Suppressor macrophage treated with lipopolysaccharide for 4 hours (primary cell): ENCODE results near the gene ZNF592.

ENCODE experiments used
- DNase-seq: peaks from one replicate; pipeline ENCODE4 v3.0.0-alpha.2; 2020

ZNF592 gene

DNA sequence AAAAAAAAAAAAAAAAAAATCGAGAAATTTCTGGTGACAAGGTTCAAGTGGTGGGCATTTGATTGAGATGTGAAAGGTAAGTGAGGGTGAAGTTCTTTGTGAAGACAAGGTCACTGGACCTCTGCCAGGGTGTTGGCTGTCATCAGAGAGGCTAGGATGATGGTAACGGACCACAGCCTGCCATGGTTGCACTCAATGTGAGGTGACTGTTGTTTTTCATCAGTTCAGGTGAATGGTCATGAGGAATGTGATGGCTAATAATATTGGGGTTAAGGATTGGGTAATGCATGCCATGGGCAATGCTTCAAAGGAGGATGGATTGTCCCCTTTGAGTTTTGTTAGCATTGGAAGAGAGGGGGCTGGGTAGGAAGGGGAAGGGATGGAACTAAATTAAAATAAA, 64.5 kb downstream of the ZNF592 start:
- DNase-seq: no peak

- no peak for DNase-seq
These were observed 65.0 kb downstream of the ZNF592 start for GRCh38 chr15:84813435-84813834.

- DNase-seq: no peak
These were observed 65.5 kb downstream of the ZNF592 start for GRCh38 chr15:84813931-84814330.

DNA sequence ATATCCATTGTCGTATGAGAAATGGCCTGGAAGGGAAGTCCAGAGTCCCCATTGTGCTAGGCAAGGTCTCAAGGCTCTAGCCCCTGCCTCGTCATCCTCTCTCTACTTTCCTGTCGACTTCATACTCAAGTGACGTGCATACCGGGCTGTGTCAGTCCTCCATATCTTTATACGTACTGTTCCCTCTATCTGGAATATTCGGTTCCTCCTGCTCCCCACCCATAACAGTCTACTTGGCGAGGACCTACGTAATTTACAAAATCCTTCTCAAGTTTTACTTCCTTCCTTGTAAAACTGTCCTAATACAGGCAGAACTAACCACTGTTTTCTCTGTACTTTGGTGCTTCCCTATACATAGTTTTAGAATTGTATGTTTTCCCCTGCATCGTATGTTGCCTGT, 66.5 kb downstream of the ZNF592 start:
- DNase-seq: peak; percentile 63

- no peak for DNase-seq
These were observed 68.5 kb downstream of the ZNF592 start, which contains the start of gene ALPK3 for GRCh38 chr15:84816694-84817465. ALPK3 (plus strand) TSS chr15:84817356; CDS start chr15:84817453, 97 bp downstream.

DNA sequence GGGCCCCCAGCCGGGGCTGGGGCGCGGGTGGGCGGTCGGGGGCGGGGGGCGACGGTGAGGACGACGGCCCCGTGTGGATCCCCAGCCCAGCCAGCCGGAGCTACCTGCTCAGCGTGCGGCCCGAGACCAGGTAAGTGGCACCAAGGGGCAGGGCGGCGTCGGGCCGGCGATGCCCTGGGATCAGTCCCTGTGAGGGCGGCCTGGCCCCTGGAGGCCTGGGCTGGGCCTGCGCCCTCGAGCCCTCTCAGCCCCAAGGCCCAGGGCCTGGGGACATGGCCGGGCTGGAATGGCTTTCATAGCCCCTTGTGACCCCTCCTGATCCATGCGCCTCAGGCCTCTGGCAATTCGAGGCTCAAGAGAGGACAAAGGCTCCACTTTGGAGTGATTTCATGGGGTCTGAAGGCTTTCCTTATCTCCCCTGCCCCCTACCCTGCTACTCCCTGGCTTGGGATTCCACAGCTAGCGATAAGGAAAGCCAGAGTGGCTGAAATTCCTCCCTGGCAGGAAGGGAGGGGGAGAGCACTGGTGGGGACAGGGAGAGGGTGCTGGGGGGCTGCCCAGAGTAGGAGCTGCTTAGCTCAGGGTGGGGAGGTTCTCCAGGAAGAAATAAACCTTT, 69.2 kb downstream of the ZNF592 start:
- DNase-seq: no peak

DNA sequence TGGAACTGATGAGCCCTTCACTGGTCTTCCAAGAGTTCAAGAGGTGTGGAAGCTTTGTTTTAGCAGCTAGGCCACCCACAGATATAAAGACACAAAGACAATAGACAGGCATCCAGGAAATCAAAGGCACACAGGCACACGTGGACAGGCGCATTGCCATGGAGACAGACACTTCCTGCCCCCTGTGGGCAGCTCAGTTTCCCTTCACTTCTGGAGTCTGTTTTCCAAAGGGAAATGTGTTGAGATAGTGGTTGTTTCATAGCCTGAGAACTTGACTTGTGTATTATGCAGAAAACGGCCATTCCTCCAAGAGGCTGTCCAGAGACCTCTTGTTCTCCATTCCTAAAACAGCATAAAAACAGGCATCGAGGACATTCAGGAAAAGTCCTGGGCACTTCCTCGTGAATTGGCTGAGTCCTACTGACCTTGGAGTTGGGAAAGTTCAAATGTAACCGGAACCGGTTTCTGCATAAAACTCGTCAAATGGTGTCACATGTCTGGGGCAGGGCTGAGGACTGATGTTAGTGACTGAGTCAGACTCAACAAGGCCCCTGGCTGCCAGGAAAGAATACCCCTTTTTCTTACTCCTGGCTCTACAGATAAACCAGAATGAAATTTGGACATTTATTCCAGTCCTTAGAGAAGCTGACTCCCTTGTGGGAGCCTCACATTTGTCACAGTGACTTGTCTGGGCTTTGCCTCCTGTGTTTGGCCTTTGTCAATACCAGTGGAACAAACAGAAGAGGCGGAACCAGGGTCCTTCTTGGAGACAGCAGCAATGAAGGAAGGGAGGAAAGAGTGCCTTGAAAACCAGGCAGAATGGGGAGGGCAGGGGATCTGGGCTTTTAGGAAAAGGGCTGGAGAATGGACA, 70.1 kb downstream of the ZNF592 start:
- DNase-seq: no peak

- no peak for DNase-seq
These were observed 70.9 kb downstream of the ZNF592 start for GRCh38 chr15:84819291-84819768.

- DNase-seq: no peak
These were observed 71.4 kb downstream of the ZNF592 start for GRCh38 chr15:84819791-84820190.

GRCh38 chr15:84821501-84822021, 73.2 kb downstream of the ZNF592 start:
- DNase-seq: no peak

DNA sequence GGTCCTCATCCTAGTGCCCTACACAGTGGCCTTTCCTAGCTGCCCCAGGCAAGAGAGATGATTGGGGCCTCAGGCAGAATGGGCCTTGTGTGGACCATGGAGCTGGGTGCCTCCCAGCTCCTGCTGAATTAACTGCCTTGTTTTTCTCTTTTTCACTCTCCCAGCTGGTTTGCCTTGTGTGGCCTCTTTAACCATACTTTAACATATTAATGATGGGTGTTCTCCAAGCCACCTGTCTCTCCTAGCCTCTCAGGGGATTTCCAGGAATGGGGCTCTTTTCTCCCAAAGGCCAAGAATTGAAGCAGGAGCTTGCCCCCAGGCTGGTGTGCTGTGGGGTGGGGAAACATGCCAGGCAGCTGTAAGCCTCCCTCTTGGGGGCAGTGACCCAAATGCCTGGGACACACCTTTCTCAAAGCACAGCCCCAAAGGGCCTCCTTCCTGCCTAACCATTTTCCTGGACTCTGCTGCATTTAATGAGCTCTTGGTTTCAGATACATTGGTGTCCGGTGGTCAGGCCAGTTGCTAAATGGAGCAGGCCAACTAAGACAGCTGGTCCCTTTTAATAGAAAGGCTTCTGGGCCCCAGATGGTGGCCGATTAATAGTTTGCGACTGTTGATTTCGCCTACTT, 74.4 kb downstream of the ZNF592 start:
- no peak for DNase-seq

- DNase-seq: no peak
These were observed 75.0 kb downstream of the ZNF592 start for GRCh38 chr15:84823282-84823878.

DNA sequence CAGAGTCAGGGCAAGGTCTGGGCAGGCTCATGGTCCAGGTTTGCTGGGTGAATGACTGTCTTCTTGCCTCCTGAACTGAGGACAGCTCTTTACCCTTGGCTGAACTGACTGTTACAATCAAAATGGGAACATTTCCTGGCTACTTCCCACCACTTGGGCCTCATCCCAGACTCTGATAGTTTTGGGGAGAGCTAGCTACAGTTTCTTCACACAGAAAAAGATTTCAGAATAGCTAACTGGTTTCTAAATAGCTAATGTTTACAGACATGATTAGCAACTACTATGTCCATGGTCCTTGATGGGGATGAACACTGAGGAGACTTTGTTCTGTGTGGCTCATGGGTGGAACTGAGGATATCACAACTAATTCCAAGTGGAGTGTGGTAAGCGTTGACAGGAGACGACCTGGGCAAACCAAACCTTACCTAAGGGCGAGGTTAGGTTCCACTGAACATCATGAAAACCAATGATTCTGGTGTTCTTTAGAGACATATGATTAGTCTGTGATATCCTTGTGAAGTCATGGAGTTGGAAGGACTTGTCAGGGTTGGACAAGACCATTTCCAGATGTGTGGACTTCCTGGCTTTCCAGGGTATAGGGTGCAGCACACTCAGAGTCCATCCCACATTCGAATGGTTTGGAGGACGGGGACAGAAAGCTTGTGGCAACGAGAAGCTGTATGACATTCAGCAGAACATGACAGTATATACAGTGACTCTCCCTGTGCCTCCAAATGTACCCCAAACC, 76.0 kb downstream of the ZNF592 start:
- no peak for DNase-seq

GRCh38 chr15:84826369-84826823, 78.0 kb downstream of the ZNF592 start:
- no peak for DNase-seq

- no peak for DNase-seq
These were observed 78.9 kb downstream of the ZNF592 start for GRCh38 chr15:84827246-84827645.

GRCh38 chr15:84828086-84828908, 79.9 kb downstream of the ZNF592 start:
- DNase-seq: no peak

GRCh38 chr15:84829428-84829827, 81.0 kb downstream of the ZNF592 start:
- no peak for DNase-seq

GRCh38 chr15:84830036-84830435, 81.6 kb downstream of the ZNF592 start:
- DNase-seq: no peak

DNA sequence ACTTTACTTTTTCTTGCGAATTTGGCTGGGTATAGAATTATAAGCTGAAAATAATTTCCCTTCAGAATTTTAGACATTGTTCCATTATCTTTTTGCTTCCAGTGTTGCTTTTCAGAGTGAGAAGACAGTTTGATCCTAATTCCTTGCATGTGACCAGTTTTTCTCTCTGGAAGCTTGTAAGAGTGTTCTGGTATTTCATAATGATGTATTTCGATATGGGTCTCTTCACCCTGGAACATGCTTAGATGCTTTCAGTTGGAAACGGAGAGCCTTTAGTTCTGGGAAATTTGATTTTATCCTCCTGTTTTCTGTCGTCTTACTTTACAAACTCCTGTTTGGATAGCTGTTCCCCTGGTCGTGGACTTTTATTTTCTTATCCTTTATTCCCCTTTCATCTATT, 82.6 kb downstream of the ZNF592 start:
- DNase-seq: no peak

GRCh38 chr15:84831613-84832012, 83.2 kb downstream of the ZNF592 start:
- DNase-seq: no peak
